GM12891 (cell line): ENCODE results near the gene CLASP2.

ENCODE experiments used
- PAX5 ChIP-seq: IDR thresholded peaks from 2 replicates; pipeline ENCODE4 v1.6.1; 2011; ENCODE audit warnings: low read length, moderate library complexity, mild to moderate bottlenecking; ENCODE audit not compliant: insufficient read depth, severe bottlenecking
- POLR2A ChIP-seq: IDR thresholded peaks from 2 replicates; pipeline ENCODE4 v1.6.1; 2011; ENCODE audit warnings: low read depth, low read length, control low read depth
- POLR2AphosphoS5 ChIP-seq: IDR thresholded peaks from 2 replicates; pipeline ENCODE4 v1.6.1; 2011; ENCODE audit warnings: low read depth, low read length, control low read depth
- POU2F2 ChIP-seq: IDR thresholded peaks from 2 replicates; pipeline ENCODE4 v1.6.1; 2011; ENCODE audit warnings: low read depth, mild to moderate bottlenecking, control low read depth, low read length, moderate library complexity
- SPI1 ChIP-seq: IDR thresholded peaks from 2 replicates; pipeline ENCODE4 v1.6.1; 2011; ENCODE audit warnings: low read depth, low read length, control low read depth
- TAF1 ChIP-seq: IDR thresholded peaks from 2 replicates; pipeline ENCODE4 v1.6.1; 2011; ENCODE audit warnings: low read depth, low read length, control low read depth

DNA sequence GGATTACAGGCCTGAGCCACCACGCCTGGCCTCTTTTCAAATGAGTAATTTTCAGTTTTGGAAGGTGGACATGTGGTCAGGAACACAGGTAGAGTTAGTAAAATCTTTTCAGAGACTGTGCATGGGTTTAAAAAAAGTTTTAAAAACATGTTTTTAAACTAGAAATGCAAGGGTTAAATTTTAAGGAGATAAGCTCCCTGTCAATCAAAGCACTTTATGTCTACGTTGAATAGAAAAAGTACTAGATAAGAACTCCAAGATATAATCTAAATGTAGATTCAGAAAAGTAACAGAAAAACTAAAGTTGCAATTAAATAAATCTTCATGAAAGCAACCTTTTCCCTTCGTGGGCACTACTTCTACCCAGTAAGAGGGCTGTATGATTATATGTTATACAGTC is 131.7 kb downstream of the CLASP2 start:
- no peak for TF ChIP-seq POLR2A
- no peak for TF ChIP-seq POLR2AphosphoS5
- no peak for TF ChIP-seq TAF1
- TF ChIP-seq POU2F2, result no peak
- no peak for TF ChIP-seq SPI1
- TF ChIP-seq PAX5, result no peak
